H54 (cell line): ENCODE data around the gene PAM16.
A peak's percentile ranks its signal among the peaks of the same experiment; 100 is the strongest.
"Not testable (repeated sequence)": the region's sequence is repeated elsewhere in the genome, so short reads cannot be mapped to it uniquely, and the experiment has no call there.

Source experiments
- DNase-seq: peaks from one replicate; pipeline ENCODE4 v3.0.0; 2011; ENCODE audit warnings: low spot score, mixed read lengths; ENCODE audit not compliant: insufficient read length
- FAIRE-seq: peaks from 3 replicates; lab custom pipeline; 2011; peaks lifted over from hg19 to GRCh38; lab: Jason Lieb, UNC
- POLR2A ChIP-seq: IDR thresholded peaks from 2 replicates; pipeline ENCODE4 v1.6.1; 2011; ENCODE audit warnings: low read depth, mild to moderate bottlenecking, low read length

PAM16 gene

DNA sequence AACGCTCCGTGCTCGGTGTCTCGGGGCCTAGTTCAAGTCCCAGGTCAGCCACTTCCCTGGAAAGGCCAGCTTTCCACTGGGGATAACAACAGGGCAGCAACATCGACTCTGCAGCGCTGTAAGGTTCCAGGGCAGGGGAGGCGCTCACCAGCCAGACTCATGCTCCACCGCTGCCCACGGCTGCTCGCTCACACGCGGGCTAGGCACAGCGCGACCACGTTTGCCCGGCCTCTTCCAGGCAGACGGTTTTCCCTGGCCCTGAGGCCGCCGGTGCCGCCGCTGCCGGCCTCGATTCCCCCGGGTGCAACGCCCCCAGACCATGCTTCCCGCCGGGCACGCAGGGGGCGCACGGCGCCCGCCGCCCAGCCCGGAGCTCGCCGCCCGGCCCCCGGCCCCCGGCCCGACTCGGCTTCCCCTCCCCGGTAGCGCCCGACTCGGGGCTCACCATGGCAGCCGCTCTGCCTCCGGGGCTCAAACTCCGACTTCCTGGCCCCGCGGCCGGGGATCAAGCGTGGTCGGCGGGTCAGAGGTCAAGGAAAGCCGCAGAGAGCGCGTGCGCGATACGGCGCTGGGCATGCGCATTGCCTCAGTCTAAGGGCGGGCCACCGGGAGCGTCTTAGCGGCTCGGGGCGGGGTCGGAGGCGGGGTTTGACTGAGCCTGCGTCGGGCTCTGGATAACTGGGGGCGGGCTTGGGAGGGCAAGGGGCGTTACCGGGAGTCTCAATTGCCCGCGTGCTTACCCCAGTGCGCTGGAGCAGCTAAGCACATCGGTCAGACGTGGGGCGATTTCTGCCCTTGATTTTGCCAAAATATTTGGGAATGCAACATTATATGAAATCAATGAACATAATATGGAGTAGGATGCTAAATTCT, at the start of gene PAM16:
Gene PAM16, minus strand, starts transcription at position 535 of the 873 bp plus-strand sequence. Its CDS starts 87 bp downstream, at position 448.
- peak; percentile 56; the same call in 1 of the 2 replicates for TF ChIP-seq POLR2A
- no peak for FAIRE-seq
- DNase-seq = peak; percentile 93

DNA sequence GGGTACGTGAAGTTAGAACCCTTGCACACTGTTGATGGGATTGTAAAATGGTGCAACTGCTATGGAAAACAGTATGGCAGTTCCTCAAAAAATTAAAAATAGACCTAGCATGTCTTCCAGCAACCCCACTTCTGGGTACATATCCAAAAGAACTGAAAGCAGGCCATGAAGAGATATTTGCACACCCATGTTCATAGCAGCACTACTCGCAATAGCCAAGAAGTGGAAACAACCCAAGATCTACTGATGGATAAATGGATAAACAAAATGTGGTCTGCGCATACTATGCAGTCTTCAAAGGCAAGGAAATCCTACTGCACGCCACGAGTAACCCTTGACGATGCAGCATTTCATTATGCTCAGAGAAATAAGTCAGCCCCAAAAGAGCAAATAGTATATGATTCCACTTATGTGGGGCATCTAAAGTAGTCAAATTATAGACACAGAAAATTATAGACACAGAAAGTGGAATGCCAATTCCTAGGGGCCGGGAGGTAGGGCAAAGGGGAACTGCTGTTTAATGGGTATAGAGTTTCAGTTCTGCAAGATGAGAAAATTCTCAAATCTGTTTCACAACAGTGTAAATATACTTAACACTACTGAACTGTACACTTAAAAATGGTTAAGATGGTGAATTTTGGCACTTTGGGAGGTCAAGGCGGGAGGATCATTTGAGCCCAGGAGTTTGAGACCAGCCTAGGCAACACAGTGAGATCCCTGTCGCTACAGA, 48.0 kb upstream of the PAM16 start:
- no peak for FAIRE-seq
- DNase-seq = no peak
- no peak for TF ChIP-seq POLR2A

DNA sequence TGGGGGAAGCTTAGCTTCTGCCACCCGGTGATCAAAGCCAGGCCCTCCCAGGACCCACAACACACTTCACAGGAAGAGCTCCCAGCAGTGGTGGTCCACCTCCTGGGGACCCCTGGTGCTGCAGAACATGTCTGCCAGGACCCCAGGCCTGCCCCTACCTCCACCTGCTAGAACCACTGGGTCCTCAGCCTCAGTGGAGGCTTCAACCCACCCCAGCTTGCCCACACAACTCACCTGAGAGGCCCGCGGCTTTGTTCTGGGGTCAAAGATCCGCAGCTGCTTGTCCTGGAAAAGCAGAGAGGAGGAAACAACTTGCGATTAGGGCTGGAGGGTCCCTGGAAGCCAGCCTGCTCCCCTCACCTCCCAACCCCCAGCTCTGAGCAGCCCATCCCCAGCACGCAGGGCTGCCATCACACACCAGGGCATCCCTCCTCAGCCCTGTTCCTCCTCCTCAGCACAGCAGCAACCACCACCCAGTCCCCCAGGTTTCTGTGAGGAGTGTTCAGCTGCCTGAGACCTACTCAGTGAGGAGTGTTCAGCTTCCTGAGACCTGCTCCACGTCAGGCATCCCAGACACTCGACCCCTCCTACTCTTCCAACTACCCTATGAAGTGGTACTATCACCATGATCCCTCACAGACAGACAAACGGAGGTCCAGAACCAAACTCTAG, 44.1 kb upstream of the PAM16 start:
- no peak for TF ChIP-seq POLR2A
- FAIRE-seq = no peak
- no peak for DNase-seq

DNA sequence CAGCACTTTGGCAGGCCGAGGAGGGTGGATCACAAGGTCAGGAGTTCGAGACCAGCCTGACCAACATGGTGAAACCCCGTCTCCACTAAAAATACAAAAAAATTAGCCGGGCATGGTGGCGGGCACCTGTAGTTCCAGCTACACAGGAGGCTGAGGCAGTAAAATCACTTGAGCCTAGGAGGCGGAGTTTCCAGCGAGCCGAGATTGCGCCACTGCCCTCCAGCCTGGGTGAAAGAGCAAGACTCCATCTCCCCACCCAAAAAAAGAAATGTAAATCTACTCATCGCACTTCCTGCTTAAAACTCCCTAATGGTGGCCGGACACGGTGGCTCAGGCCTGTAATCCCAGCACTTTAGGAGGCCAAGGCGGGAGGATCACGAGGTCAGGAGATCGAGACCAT, 42.7 kb upstream of the PAM16 start:
- DNase-seq = not testable (repeated sequence)

DNA sequence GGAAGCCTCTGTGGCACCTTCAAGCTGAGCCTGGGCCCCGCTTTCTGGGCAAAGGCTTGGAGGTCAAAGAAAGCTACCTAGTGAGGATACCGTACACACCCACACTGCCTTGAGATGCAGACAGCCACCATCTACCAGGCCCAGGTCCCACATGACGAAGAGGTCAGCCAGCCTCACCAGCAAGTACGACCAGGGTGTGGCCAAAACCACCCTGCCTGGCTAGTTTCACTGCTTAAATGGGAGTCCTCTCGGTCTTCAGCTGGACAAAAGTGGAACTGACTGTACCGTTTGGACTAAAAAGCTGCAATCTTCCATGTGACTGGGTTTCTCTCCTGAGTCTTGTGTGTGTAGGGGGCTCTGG, 42.1 kb upstream of the PAM16 start:
- DNase-seq = no peak
- no peak for FAIRE-seq
- no peak for TF ChIP-seq POLR2A

More for the DNA sequence above, 42.7 kb upstream of the PAM16 start:
- not testable (repeated sequence) for FAIRE-seq

DNA sequence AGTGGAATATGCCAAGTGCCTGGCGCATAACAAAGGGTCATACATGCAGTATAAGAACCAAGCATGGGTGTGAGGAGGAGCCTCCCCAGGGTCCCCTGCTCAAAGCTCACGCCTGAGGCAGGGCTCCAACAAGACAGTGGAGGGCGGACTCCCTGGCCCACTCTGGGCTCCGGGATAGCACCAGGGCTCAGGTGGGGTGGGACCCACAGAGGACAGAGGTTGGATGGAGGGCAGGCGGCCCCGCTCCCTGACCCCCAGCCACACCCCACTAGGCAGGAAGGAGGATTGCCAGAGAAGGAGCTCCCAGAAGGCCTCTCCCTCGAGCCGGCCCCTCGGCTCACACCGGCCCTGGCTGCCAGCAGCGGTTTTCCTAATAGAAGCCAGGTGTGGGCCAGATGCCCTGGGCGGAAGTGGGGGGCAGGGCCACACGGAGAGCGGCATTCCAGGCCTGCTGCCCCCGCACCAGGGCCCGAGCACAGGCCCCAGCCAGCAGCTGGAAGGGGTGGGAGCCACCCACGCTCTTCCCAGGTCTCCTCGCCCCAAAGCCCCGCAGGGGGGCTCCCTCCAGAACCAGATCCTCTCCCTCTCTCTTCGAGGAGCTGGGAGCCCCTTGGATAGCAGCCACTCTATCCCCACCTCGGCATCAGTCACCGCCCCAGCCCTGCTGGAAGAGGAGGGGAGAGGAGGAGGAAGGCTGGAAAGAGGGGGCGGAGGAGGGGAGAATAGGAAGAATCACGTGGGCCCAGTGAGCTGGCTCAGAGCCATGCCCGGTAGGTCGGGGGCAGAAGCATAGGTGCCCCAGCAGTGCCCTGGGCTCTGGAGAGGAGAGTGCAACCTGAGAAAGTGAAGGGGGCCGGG, 41.5 kb upstream of the PAM16 start:
- FAIRE-seq = no peak
- no peak for TF ChIP-seq POLR2A
- no peak for DNase-seq

DNA sequence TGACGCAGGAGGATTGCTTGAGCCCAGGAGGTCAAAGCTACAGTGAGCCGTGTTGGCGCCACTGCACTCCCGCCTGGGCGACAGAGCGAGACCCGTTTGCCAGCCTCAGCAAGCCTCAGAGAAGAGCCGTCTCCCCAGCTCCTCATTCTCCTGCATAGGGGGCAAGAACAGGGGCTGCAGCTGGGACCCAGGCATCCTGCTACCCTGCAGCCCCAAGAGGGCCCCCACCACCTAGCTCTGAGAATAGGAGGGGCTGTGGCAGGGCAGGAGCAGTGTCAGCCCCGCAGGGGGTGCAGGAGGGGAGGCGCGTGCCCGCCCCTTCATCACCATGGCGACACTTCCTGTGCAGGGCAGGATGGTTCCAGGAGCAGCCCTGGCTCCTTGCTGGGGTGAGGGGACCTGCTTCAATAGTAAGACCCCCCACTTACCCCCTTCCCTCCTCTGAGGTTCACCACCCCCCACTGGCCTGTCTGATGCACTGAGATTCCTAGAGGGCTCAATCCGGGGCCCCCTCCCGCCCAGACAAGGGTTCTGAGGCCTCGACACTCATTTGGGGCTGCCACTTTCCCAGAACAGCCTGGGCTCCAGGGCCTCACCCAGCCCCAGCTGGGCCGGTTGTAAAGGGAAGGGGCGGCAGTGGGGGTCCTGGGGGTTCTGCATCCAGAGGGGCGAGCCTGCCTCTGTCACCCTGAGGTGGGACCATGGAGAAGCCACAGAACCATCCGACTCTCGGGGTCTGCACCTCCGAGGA, 40.7 kb upstream of the PAM16 start:
- FAIRE-seq (no peak), DNase-seq (no peak)
- TF ChIP-seq POLR2A = no peak

DNA sequence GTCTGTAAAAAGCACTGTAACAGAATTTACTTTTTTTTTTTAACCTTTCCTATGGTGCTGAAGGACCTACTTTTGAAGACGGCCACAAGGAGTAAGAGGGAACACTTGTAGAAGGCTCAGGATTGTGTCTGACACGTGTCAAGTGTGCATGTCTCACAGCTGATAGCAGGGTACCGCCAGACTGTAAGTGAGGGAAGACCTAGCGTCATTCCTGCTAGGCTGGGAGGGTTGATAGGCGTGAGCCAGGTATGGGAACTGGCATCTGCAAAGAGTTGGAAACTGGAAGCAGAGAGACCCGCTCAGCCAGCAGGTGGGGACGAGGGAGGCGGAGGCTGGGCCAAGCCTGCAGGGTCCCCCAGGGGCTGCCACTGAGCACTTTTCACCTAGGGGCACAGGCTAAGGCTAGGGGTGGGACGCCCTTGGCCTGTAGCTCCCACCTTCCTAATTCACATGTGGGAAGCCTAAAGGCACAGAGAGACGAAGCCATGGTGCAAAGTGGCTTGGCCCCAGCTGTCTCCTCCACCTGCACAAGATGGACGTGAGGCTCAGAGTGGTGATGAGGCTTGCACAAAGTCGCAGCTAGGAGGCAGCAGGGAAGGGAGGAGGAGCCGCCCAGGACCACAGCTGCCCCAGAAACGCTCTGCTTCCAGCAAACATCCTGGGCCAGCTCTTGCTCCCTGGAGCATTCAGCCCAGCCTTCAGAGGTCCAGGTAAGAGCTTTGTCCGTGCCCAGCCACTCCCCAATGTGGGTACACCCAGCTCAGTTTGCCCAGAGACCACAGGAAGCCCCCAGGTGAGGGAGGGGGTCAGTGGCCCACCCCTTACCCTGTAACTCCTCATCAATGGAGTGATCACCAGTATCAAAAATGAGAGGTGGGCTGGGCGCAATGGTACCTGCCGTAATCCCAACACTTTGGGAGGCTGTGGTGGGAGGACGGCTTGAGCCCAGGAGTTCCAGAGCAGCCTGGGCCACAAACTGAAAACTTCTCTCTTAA, 39.4 kb upstream of the PAM16 start:
- TF ChIP-seq POLR2A = no peak
- no peak for FAIRE-seq
- DNase-seq = no peak

DNA sequence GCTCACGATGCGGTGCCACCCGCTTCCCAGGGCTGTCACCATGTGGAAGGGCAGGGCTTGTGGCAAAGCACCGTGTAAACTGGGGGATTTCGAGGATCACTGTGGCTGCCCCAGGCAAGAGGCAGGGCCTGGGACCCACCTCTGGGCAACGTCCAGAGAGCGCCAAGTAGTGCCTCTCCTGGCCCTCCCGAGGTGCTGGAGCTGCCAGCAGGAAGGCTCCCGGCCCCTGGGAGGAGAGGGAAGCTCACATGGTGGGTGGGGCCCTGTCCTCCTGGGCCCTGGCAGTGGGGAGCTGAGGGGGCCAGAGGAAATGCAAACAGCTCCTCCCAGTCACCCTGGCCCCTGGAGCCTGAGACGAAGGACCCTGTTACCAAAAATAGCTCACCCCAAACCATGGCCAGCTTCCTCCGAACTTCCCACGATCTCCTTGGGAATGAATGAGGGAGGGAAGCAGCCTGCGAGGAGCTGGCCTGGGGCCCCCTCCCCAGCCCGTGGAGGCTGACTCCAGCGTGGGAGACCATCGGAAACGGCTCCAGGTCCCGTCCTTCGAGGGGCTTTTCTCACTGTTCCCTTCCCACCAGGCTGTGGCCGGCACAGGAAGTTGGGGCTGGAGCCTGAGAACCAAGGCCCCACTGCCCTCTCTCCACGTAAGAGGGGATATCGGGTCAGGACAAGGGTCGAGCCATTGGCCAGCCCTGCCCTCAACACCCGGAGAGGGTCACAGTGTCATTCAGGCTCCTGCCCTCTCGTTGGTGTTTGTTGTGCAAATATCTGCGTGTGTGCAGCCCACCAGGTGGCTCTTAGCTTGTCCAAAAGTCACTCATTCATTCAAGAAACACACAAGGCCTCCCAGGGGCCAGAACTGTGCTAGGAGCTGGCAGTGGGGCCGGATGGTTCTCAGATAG, 38.2 kb upstream of the PAM16 start:
- no peak for FAIRE-seq
- DNase-seq = no peak
- no peak for TF ChIP-seq POLR2A

DNA sequence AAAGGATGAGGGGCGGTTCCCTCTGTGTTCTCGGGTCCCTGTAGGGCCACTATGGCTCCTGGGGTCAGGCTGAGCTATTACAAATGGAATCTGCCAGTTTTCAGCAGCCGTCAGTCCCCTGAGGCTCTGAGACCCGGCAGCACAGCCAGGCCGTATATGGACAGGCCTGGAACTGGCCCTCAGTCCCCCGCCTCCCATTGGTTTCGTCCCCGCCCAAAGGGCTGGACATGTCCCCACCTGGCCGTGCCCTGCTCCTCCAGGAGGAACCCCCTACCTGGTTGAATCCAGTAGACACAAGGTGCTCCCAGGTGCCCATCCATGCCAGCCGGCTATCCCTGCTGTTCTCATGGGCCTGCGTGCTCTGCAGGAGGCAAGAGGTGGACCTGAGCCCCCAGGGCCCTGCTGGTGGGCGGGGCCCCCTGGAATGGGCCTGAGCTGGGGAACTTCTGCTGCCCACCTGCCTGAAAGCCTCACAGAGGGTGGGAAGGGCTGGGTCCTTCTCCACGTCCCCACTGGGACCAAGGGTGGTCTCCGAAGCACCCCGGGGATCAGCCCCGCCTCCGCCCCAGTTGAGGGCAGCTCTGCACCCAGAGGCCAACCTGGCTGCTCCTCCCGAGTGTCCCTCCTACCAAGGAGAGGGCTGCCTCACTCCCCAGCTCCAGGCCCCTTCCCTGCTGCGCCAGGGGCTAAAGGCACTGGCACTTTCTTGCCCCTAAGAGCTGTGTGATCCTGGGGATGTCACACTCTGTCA, 37.3 kb upstream of the PAM16 start:
- DNase-seq (no peak), FAIRE-seq (no peak)
- no peak for TF ChIP-seq POLR2A

DNA sequence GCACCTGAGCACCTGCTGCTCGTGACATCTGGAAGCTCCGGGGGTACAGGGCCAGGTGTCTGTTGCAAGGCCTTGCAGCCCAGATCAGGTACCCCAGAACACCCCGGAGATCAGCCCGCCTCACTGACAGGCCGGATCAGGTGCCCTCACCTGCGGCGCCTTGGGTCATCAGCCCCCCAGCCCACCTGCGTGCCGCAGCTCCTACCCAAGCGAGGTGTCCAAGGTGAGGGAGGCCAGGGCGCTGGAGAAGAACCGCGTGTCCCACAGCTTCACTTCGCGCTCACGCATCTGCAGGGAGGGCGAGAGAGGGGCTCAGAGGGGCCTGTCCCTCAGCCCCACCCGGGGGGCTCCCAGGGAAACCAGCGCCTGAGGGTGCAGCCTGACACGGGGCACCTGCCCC, 36.7 kb upstream of the PAM16 start:
- no peak for DNase-seq
- no peak for TF ChIP-seq POLR2A
- no peak for FAIRE-seq
